G401.6 (cell line): ENCODE results near the gene CMTM8.

Source experiments
- FAIRE-seq: peaks from 2 replicates; lab custom pipeline; 2012; peaks lifted over from hg19 to GRCh38; lab: Jason Lieb, UNC

Gene CMTM8

GRCh38 chr3:32340611-32341365 is 102.3 kb downstream of the CMTM8 start:
- no peak for FAIRE-seq

- no peak for FAIRE-seq
These were observed 109.1 kb downstream of the CMTM8 start for GRCh38 chr3:32347343-32348125.

- no peak for FAIRE-seq
These were observed 110.7 kb downstream of the CMTM8 start for GRCh38 chr3:32349184-32349583.

- FAIRE-seq = no peak
These were observed 114.1 kb downstream of the CMTM8 start for GRCh38 chr3:32352563-32352962.

- FAIRE-seq = no peak
These were observed 114.9 kb downstream of the CMTM8 start for GRCh38 chr3:32353351-32353750.

GRCh38 chr3:32354362-32354778 is 115.9 kb downstream of the CMTM8 start:
- FAIRE-seq = no peak

GRCh38 chr3:32355751-32356291 is 117.3 kb downstream of the CMTM8 start:
- FAIRE-seq = no peak

- no peak for FAIRE-seq
These were observed 121.4 kb downstream of the CMTM8 start for GRCh38 chr3:32359766-32360492.

- FAIRE-seq = no peak
These were observed 122.0 kb downstream of the CMTM8 start for GRCh38 chr3:32360493-32360827.

- FAIRE-seq = no peak
These were observed 128.3 kb downstream of the CMTM8 start for GRCh38 chr3:32366638-32367397.

GRCh38 chr3:32367442-32367841 is 129.0 kb downstream of the CMTM8 start:
- no peak for FAIRE-seq

GRCh38 chr3:32371461-32372212 is 133.2 kb downstream of the CMTM8 start:
- FAIRE-seq = no peak

- no peak for FAIRE-seq
These were observed 133.7 kb downstream of the CMTM8 start for GRCh38 chr3:32372213-32372490.

- FAIRE-seq = no peak
These were observed 134.8 kb downstream of the CMTM8 start for GRCh38 chr3:32373276-32373675.

GRCh38 chr3:32373844-32374243 is 135.4 kb downstream of the CMTM8 start:
- no peak for FAIRE-seq

- peak; percentile 91 for FAIRE-seq
These were observed 136.5 kb downstream of the CMTM8 start for GRCh38 chr3:32374788-32375595.

- no peak for FAIRE-seq
These were observed 137.1 kb downstream of the CMTM8 start for GRCh38 chr3:32375596-32375930.

- FAIRE-seq = no peak
These were observed 137.6 kb downstream of the CMTM8 start for GRCh38 chr3:32376115-32376514.

GRCh38 chr3:32379831-32380500 is 141.5 kb downstream of the CMTM8 start:
- FAIRE-seq = no peak

GRCh38 chr3:32381922-32382321 is 143.4 kb downstream of the CMTM8 start:
- no peak for FAIRE-seq
